ENCODE data around the gene TRAT1. TPM values are rescaled to one million over a fixed set of nuclear protein-coding genes. Genes with fewer than 3 reads are reported as not detected.

TRAT1 gene
- total RNA-seq, 1 experiment from 2014 or later: 0.11 TPM

- ChIA-PET CTCF (no interaction called here), POLR2A (no interaction called here)
- no peak for DNase-seq (ENCODE audit: low spot score)
- TF ChIP-seq CTCF (IDR thresholded peaks at IDR 0.05) (no peak), CBFB (CRISPR knock-in tag; IDR thresholded peaks at IDR 0.05; ENCODE audit: low read depth) (no peak), USF2 (CRISPR knock-in tag; IDR thresholded peaks at IDR 0.05) (no peak), ESRRA (CRISPR knock-in tag; IDR thresholded peaks at IDR 0.05; ENCODE audit: borderline replicate concordance) (no peak), NFE2L1 (CRISPR knock-in tag; IDR thresholded peaks at IDR 0.05) (no peak), TEAD1 (CRISPR knock-in tag; IDR thresholded peaks at IDR 0.05) (no peak), ATF1 (CRISPR knock-in tag; IDR thresholded peaks at IDR 0.05) (no peak), EMX1 (CRISPR knock-in tag; IDR thresholded peaks at IDR 0.05) (no peak), PRRX2 (CRISPR knock-in tag; IDR thresholded peaks at IDR 0.05) (no peak), JAZF1 (CRISPR knock-in tag; IDR thresholded peaks at IDR 0.05) (no peak), JUN (CRISPR knock-in tag; IDR thresholded peaks at IDR 0.05) (no peak), ZNF423 (CRISPR knock-in tag; IDR thresholded peaks at IDR 0.05) (no peak), GTF2I (CRISPR knock-in tag; conservative IDR thresholded peaks at IDR 0.05) (no peak), ARID4B (CRISPR knock-in tag; IDR thresholded peaks at IDR 0.05; ENCODE audit: borderline replicate concordance) (no peak), SOX15 (CRISPR knock-in tag; IDR thresholded peaks at IDR 0.05) (no peak), ZMAT4 (CRISPR knock-in tag; IDR thresholded peaks at IDR 0.05) (no peak), ZNF317 (CRISPR knock-in tag; IDR thresholded peaks at IDR 0.05; ENCODE audit: borderline replicate concordance, low read depth) (no peak), ELF4 (CRISPR knock-in tag; IDR thresholded peaks at IDR 0.05; ENCODE audit: low read depth) (no peak), RORB (CRISPR knock-in tag; IDR thresholded peaks at IDR 0.05) (no peak)
- Mint-ChIP-seq H3K36me3 (no peaks in the 10 kb centered on the region), H3K4me1 (peaks cover 13% of the 10 kb centered on the region), H3K27me3 (ENCODE audit: low read depth) (no peaks in the 10 kb centered on the region), H3K9me3 (no peaks in the 10 kb centered on the region), H3K4me3 (no peak overlapping the region), H3K27ac (no peak overlapping the region)
- ATAC-seq: no peak
Observed at GRCh38 chr3:108883373-108883772, 60.8 kb downstream of the TRAT1 start.

GRCh38 chr3:108887121-108887520, 64.5 kb downstream of the TRAT1 start:
- Mint-ChIP-seq H3K4me1 (peaks cover 16% of the 10 kb centered on the region), H3K27ac (no peak overlapping the region), H3K4me3 (no peak overlapping the region), H3K9me3 (no peaks in the 10 kb centered on the region), H3K36me3 (no peaks in the 10 kb centered on the region), H3K27me3 (ENCODE audit: low read depth) (no peaks in the 10 kb centered on the region)
- DNase-seq (ENCODE audit: low spot score): no peak
- no peak for ATAC-seq
- TF ChIP-seq USF1 (CRISPR knock-in tag; IDR thresholded peaks at IDR 0.05) (no peak), GRHL2 (CRISPR knock-in tag; IDR thresholded peaks at IDR 0.05; ENCODE audit: insufficient replicate concordance, severe bottlenecking) (no peak), ZNF396 (CRISPR knock-in tag; IDR thresholded peaks at IDR 0.05; ENCODE audit: borderline replicate concordance) (no peak), TEAD1 (CRISPR knock-in tag; IDR thresholded peaks at IDR 0.05) (no peak), OVOL2 (CRISPR knock-in tag; IDR thresholded peaks at IDR 0.05; ENCODE audit: borderline replicate concordance) (no peak), ESRRA (CRISPR knock-in tag; IDR thresholded peaks at IDR 0.05; ENCODE audit: borderline replicate concordance) (no peak), ZSCAN18 (CRISPR knock-in tag; IDR thresholded peaks at IDR 0.05) (no peak)
- POLR2A ChIA-PET: no interaction called here
- CTCF ChIA-PET: interaction anchor here (0.6 to 1.4 kb wide), 2 partner anchors 28 to 293 kb away, joined by 4 read pairs; no protein-coding TSS in a partner anchor
